OCI-LY1 (cell line): ENCODE results near the gene VPS54.

Experiments used
- CTCF ChIP-seq: fragments of 200-600 bp; sonication (generic), shearing (Covaris generic); IDR thresholded peaks from 2 replicates; pipeline ENCODE4 v1.5.1; 2017; ENCODE audit warnings: mild to moderate bottlenecking, antibody characterized with exemption, low read length, moderate library complexity, mixed read lengths
- EZH2 ChIP-seq: fragments of 200-600 bp; sonication (generic), shearing (Covaris generic); IDR thresholded peaks from 2 replicates; pipeline ENCODE4 v1.8.0; 2017; ENCODE audit warnings: borderline replicate concordance, mixed run types, mild to moderate bottlenecking, antibody characterized with exemption, low read length, moderate library complexity, mixed read lengths

DNA sequence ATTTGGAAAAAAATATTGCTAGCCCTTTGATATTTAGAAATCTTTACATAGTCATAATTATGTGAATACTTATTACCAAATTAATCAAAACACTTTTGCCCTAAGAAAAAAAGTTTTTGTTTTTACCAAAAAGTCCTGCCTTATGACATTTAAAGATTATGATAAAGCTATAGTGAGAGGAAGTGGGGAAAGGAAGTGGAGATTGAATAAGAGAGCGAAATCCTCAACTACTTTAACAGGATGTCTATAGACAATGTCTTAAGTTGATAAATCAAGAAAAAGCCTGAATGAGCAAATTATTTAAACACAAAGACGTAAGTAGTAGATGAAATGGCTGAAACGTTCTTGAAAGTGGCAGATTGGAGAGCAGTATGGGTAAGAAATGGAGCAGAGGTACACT lies 20.9 kb upstream of the VPS54 start:
- TF ChIP-seq CTCF (no peak), EZH2 (no peak)
